BE2C (cell line): ENCODE data around the gene CHURC1.

ENCODE experiments used
- DNase-seq: peaks from one replicate; pipeline ENCODE4 v3.0.0-alpha.2; 2020
- H3K27me3 ChIP-seq: fragments of 250-450 bp; sonication (Bioruptor Pico); 2 replicates; pipeline ENCODE4 v1.5.1; 2020; ENCODE audit warnings: mild to moderate bottlenecking
- H3K36me3 ChIP-seq: fragments of 250-450 bp; sonication (Bioruptor Pico); 2 replicates; pipeline ENCODE4 v1.5.1; 2020; ENCODE audit warnings: mild to moderate bottlenecking
- H3K4me1 ChIP-seq: fragments of 250-450 bp; sonication (Bioruptor Pico); 2 replicates; pipeline ENCODE4 v1.5.1; 2020
- H3K4me3 ChIP-seq: 2 replicates; pipeline ENCODE4 v1.5.1; 2011; ENCODE audit warnings: low read depth, low read length
- H3K9me3 ChIP-seq: fragments of 250-450 bp; sonication (Bioruptor Pico); 2 replicates; pipeline ENCODE4 v1.5.1; 2020
- CTCF ChIP-seq: IDR thresholded peaks from 2 replicates; pipeline ENCODE4 v1.5.1; 2012; ENCODE audit warnings: mild to moderate bottlenecking, low read depth, low read length

CHURC1 gene

DNA sequence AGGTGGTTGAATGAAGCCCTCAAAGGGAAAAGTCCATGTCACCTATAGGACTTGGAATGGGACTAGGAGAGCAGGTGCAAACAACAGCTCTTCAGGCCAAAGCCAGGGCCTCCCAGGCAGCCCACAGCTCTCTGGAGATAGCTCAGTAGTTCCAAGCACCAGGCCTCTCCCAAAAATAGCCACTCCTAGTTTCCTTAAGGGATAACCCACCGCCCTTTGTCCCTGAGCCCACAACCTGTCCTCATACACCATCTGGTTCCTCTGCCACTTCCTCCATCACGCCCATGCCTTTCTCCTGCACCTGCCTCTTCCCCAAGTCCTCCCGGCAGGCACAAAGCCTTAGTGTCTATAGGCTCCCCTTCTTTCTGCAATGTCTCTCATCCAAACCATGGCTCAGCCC lies 55.8 kb downstream of the CHURC1 start:
- TF ChIP-seq CTCF, result no peak
- H3K4me1 ChIP-seq, result no peaks in the 10 kb centered on the region
- H3K36me3 ChIP-seq, result no peaks in the 10 kb centered on the region
- H3K27me3 ChIP-seq, result no peaks in the 10 kb centered on the region; the same call in 1 of the 2 replicates
- H3K9me3 ChIP-seq, result no peaks in the 10 kb centered on the region
- no peak overlapping the region for H3K4me3 ChIP-seq
- DNase-seq, result no peak

- Histone ChIP-seq H3K4me1 (no peaks in the 10 kb centered on the region), H3K27me3 (no peaks in the 10 kb centered on the region; the same call in 1 of the 2 replicates), H3K36me3 (no peaks in the 10 kb centered on the region), H3K4me3 (no peak overlapping the region; the same call in 1 of the 2 replicates), H3K9me3 (no peaks in the 10 kb centered on the region)
- DNase-seq, result no peak
- TF ChIP-seq CTCF, result no peak
These were observed 56.7 kb downstream of the CHURC1 start for GRCh38 chr14:64970776-64971477.

DNA sequence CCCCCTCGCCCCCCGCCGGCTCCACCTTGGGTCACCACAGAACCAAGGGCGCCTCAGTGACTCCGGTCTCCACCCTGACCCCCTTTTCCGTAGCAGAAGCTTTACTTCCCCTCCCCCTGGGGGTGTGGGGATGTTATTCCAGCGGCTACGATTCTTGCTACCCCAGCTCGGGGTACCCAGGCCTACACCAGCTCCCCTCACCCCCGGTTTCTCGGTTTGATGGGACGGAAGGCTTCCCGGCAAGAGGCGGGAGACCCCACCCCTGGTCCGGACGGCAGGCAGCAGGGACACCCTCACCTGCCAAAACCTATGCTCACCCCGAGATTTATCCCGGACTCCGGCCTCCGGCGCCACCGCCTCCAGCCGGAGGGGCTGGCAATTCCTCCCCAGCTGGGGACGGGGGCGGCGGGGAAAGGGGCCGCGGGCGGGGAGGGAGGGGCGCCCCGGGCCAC lies 57.3 kb downstream of the CHURC1 start:
- H3K4me1 ChIP-seq, result no peaks in the 10 kb centered on the region
- no peaks in the 10 kb centered on the region; the same call in 1 of the 2 replicates for H3K27me3 ChIP-seq
- H3K9me3 ChIP-seq, result no peaks in the 10 kb centered on the region
- H3K4me3 ChIP-seq, result peak overlapping the region; percentile 52
- no peak for DNase-seq
- H3K36me3 ChIP-seq, result no peaks in the 10 kb centered on the region
- TF ChIP-seq CTCF, result no peak

DNA sequence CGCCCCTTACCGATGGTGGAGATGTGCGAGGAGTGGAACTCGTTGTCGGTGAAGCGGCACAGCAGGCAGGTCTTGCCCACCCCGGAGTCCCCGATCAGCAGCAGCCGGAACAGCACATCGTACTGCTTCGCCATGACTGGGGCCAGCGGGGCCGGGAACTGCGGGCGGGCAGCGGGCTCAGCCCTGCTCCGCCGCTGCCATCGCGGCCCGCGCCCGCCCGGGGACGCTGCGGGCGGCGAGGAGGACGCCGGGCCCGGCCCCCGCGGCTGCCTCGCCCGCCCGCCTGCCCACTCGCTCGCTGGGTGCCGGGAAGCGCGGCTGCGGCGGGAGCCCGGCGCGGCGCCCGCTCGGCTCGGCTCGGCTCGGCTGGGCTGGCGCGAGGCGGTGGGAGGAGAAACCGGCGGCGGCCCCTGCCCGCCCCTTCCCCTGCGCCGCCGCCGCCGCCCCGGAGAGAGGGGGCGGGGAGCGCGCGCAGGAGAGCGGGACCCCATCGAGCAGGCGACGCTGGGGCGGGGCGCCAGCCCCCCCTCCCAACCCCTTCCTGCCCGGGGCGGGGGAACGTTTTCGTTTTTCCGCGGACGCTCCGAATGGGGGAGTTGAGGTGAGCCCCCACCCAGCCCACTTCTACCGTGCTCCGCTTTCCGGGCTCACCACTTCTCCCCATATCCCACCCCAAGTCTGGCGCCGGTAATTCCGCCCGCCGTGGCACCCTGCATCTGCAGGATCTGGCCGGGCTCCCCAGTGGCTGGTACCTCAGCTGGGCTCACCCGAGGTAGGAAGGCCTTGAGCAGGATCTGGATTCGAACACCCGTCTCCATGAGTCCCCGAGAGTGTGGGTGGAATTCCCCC lies 57.9 kb downstream of the CHURC1 start, which contains the start of gene RAB15:
TSS of gene RAB15 (minus strand) at position 394 of the 849 bp plus-strand sequence. CDS start at position 134, 260 bp downstream.
- Histone ChIP-seq H3K27me3 (no peaks in the 10 kb centered on the region; the same call in 1 of the 2 replicates), H3K4me3 (peak within 1 kb of the TSS; percentile 57), H3K9me3 (no peaks in the 10 kb centered on the region), H3K36me3 (no peaks in the 10 kb centered on the region), H3K4me1 (no peaks in the 10 kb centered on the region)
- no peak for TF ChIP-seq CTCF
- peak; percentile 63 for DNase-seq

DNA sequence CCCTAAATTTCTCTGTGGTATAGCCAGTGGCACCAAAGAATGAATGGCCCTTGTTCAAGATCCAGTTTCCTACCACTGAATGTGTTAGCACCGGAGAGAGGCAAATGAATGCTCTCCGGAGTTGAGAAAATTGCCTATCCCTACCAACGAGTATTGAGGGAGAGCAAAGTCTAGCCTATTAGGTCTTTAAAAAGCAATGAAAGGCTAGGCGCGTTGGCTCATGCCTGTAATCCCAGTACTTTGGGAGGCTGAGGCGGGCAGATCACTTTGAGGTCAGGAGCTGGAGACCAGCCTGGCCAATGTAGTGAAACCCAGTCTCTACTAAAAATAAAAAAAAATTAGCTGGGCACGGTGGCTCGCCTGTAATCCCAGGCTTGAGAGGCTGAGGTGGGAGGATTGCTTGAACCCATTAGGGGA lies 58.8 kb downstream of the CHURC1 start:
- TF ChIP-seq CTCF, result no peak
- no peaks in the 10 kb centered on the region; the same call in 1 of the 2 replicates for H3K27me3 ChIP-seq
- H3K36me3 ChIP-seq, result no peaks in the 10 kb centered on the region
- no peaks in the 10 kb centered on the region for H3K9me3 ChIP-seq
- no peaks in the 10 kb centered on the region for H3K4me1 ChIP-seq
- peak overlapping the region; percentile 57; the same call in 1 of the 2 replicates for H3K4me3 ChIP-seq
- DNase-seq, result no peak
